ENCODE data around the gene PRDM1.

The PRDM1 gene

DNA sequence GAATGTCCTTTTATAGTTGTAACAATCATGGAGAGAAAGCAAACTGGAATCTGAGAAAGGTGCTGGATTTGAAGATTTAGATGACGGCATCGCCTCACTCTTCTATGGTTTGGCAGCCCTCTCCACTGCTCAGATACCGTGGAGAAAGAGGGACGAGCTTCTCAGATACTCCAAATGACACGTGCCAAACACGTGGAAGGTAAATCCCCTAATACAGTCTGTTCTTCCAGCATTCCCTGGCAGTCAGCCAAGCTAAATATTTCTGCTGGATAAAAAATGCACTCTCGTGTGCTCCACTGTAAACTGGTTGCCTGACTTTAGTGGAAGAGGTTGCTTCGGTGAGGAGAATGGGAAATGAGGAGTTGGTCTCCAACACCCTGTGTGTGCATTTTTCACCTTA is 16.7 kb upstream of the PRDM1 start (continued):
- TF ChIP-seq KLF16 (tag by site-specific recombination; IDR thresholded peaks at IDR 0.05) (no peak), ZNF548 (tag by site-specific recombination; IDR thresholded peaks at IDR 0.05) (no peak), ZNF76 (tag by site-specific recombination; IDR thresholded peaks at IDR 0.05; ENCODE audit: borderline replicate concordance, low read depth) (peak; percentile 33; the same call in 1 of the 2 replicates), ZSCAN23 (tag by site-specific recombination; IDR thresholded peaks at IDR 0.05) (no peak), ZNF561 (tag by site-specific recombination; IDR thresholded peaks at IDR 0.05; ENCODE audit: borderline replicate concordance) (peak; percentile 81; the same call in 1 of the 2 replicates), ZNF776 (tag by site-specific recombination; IDR thresholded peaks at IDR 0.05; ENCODE audit: borderline replicate concordance) (no peak), ZNF175 (tag by site-specific recombination; IDR thresholded peaks at IDR 0.05) (no peak), ZNF626 (tag by site-specific recombination; IDR thresholded peaks at IDR 0.05) (0 out of 2 replicates have a peak, but pooled peaks have one; percentile 4), ZNF600 (tag by site-specific recombination; IDR thresholded peaks at IDR 0.05) (peak; percentile 59), GFI1B (tag by site-specific recombination; IDR thresholded peaks at IDR 0.05) (peak; percentile 91), ZNF416 (tag by site-specific recombination; IDR thresholded peaks at IDR 0.05) (no peak), YY2 (tag by site-specific recombination; IDR thresholded peaks at IDR 0.05) (no peak), YY1 (tag by site-specific recombination; IDR thresholded peaks at IDR 0.05) (no peak), ZNF37A (tag by site-specific recombination; IDR thresholded peaks at IDR 0.05) (no peak), ZNF2 (tag by site-specific recombination; IDR thresholded peaks at IDR 0.05) (peak; percentile 43; the same call in 1 of the 2 replicates), ZNF571 (tag by site-specific recombination; IDR thresholded peaks at IDR 0.05) (no peak)
- TF ChIP-seq, protein P1, sequence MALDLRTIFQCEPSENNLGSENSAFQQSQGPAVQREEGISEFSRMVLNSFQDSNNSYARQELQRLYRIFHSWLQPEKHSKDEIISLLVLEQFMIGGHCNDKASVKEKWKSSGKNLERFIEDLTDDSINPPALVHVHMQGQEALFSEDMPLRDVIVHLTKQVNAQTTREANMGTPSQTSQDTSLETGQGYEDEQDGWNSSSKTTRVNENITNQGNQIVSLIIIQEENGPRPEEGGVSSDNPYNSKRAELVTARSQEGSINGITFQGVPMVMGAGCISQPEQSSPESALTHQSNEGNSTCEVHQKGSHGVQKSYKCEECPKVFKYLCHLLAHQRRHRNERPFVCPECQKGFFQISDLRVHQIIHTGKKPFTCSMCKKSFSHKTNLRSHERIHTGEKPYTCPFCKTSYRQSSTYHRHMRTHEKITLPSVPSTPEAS (tag by site-specific recombination; IDR thresholded peaks at IDR 0.05), result 0 out of 2 replicates have a peak, but pooled peaks have one; percentile 18
- TF ChIP-seq, protein P2, sequence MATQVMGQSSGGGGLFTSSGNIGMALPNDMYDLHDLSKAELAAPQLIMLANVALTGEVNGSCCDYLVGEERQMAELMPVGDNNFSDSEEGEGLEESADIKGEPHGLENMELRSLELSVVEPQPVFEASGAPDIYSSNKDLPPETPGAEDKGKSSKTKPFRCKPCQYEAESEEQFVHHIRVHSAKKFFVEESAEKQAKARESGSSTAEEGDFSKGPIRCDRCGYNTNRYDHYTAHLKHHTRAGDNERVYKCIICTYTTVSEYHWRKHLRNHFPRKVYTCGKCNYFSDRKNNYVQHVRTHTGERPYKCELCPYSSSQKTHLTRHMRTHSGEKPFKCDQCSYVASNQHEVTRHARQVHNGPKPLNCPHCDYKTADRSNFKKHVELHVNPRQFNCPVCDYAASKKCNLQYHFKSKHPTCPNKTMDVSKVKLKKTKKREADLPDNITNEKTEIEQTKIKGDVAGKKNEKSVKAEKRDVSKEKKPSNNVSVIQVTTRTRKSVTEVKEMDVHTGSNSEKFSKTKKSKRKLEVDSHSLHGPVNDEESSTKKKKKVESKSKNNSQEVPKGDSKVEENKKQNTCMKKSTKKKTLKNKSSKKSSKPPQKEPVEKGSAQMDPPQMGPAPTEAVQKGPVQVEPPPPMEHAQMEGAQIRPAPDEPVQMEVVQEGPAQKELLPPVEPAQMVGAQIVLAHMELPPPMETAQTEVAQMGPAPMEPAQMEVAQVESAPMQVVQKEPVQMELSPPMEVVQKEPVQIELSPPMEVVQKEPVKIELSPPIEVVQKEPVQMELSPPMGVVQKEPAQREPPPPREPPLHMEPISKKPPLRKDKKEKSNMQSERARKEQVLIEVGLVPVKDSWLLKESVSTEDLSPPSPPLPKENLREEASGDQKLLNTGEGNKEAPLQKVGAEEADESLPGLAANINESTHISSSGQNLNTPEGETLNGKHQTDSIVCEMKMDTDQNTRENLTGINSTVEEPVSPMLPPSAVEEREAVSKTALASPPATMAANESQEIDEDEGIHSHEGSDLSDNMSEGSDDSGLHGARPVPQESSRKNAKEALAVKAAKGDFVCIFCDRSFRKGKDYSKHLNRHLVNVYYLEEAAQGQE (tag by site-specific recombination; IDR thresholded peaks at IDR 0.05), result no peak; the same call in 1 of the 2 replicates
- TF ChIP-seq, protein P3, sequence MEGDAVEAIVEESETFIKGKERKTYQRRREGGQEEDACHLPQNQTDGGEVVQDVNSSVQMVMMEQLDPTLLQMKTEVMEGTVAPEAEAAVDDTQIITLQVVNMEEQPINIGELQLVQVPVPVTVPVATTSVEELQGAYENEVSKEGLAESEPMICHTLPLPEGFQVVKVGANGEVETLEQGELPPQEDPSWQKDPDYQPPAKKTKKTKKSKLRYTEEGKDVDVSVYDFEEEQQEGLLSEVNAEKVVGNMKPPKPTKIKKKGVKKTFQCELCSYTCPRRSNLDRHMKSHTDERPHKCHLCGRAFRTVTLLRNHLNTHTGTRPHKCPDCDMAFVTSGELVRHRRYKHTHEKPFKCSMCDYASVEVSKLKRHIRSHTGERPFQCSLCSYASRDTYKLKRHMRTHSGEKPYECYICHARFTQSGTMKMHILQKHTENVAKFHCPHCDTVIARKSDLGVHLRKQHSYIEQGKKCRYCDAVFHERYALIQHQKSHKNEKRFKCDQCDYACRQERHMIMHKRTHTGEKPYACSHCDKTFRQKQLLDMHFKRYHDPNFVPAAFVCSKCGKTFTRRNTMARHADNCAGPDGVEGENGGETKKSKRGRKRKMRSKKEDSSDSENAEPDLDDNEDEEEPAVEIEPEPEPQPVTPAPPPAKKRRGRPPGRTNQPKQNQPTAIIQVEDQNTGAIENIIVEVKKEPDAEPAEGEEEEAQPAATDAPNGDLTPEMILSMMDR (tag by site-specific recombination; IDR thresholded peaks at IDR 0.05), result no peak
- TF ChIP-seq, protein P4, sequence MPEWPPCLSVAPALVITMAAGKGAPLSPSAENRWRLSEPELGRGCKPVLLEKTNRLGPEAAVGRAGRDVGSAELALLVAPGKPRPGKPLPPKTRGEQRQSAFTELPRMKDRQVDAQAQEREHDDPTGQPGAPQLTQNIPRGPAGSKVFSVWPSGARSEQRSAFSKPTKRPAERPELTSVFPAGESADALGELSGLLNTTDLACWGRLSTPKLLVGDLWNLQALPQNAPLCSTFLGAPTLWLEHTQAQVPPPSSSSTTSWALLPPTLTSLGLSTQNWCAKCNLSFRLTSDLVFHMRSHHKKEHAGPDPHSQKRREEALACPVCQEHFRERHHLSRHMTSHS (tag by site-specific recombination; IDR thresholded peaks at IDR 0.05), result no peak
- TF ChIP-seq, protein P5, sequence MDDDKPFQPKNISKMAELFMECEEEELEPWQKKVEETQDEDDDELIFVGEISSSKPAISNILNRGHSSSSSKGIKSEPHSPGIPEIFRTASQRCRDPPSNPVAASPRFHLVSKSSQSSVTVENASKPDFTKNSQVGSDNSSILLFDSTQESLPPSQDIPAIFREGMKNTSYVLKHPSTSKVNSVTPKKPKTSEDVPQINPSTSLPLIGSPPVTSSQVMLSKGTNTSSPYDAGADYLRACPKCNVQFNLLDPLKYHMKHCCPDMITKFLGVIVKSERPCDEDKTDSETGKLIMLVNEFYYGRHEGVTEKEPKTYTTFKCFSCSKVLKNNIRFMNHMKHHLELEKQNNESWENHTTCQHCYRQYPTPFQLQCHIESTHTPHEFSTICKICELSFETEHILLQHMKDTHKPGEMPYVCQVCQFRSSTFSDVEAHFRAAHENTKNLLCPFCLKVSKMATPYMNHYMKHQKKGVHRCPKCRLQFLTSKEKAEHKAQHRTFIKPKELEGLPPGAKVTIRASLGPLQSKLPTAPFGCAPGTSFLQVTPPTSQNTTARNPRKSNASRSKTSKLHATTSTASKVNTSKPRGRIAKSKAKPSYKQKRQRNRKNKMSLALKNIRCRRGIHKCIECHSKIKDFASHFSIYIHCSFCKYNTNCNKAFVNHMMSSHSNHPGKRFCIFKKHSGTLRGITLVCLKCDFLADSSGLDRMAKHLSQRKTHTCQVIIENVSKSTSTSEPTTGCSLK (tag by site-specific recombination; IDR thresholded peaks at IDR 0.05), result no peak
- TF ChIP-seq, protein P6, sequence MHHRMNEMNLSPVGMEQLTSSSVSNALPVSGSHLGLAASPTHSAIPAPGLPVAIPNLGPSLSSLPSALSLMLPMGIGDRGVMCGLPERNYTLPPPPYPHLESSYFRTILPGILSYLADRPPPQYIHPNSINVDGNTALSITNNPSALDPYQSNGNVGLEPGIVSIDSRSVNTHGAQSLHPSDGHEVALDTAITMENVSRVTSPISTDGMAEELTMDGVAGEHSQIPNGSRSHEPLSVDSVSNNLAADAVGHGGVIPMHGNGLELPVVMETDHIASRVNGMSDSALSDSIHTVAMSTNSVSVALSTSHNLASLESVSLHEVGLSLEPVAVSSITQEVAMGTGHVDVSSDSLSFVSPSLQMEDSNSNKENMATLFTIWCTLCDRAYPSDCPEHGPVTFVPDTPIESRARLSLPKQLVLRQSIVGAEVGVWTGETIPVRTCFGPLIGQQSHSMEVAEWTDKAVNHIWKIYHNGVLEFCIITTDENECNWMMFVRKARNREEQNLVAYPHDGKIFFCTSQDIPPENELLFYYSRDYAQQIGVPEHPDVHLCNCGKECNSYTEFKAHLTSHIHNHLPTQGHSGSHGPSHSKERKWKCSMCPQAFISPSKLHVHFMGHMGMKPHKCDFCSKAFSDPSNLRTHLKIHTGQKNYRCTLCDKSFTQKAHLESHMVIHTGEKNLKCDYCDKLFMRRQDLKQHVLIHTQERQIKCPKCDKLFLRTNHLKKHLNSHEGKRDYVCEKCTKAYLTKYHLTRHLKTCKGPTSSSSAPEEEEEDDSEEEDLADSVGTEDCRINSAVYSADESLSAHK (tag by site-specific recombination; IDR thresholded peaks at IDR 0.05), result peak; percentile 82
- TF ChIP-seq, protein P7, sequence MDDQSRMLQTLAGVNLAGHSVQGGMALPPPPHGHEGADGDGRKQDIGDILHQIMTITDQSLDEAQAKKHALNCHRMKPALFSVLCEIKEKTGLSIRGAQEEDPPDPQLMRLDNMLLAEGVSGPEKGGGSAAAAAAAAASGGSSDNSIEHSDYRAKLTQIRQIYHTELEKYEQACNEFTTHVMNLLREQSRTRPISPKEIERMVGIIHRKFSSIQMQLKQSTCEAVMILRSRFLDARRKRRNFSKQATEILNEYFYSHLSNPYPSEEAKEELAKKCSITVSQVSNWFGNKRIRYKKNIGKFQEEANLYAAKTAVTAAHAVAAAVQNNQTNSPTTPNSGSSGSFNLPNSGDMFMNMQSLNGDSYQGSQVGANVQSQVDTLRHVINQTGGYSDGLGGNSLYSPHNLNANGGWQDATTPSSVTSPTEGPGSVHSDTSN (CRISPR knock-in tag; IDR thresholded peaks at IDR 0.05), result 0 out of 2 replicates have a peak, but pooled peaks have one; percentile 70
- TF ChIP-seq, protein P8, sequence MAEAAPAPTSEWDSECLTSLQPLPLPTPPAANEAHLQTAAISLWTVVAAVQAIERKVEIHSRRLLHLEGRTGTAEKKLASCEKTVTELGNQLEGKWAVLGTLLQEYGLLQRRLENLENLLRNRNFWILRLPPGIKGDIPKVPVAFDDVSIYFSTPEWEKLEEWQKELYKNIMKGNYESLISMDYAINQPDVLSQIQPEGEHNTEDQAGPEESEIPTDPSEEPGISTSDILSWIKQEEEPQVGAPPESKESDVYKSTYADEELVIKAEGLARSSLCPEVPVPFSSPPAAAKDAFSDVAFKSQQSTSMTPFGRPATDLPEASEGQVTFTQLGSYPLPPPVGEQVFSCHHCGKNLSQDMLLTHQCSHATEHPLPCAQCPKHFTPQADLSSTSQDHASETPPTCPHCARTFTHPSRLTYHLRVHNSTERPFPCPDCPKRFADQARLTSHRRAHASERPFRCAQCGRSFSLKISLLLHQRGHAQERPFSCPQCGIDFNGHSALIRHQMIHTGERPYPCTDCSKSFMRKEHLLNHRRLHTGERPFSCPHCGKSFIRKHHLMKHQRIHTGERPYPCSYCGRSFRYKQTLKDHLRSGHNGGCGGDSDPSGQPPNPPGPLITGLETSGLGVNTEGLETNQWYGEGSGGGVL (tag by site-specific recombination; IDR thresholded peaks at IDR 0.05), result peak; percentile 62
